GM23338 (cell line): Measurements from ENCODE around the gene OTUD1. TPM values are rescaled to one million over a fixed set of nuclear protein-coding genes. Genes with fewer than 3 reads are reported as not detected.

Experiments used
- ATAC-seq: fragments of 200-7000 bp; cut with Tn5 transposase; 3 replicates; pipeline ENCODE4 v1.9.1; 2020
- DNase-seq: peaks from one replicate; pipeline ENCODE4 v3.0.0-alpha.2; 2015; ENCODE audit warnings: low spot score
- H2AFZ ChIP-seq: fragments of 200-600 bp; sonication (generic); 2 replicates; pipeline ENCODE4 v1.8.0; 2016; ENCODE audit warnings: antibody characterized with exemption, mild to moderate bottlenecking, moderate library complexity
- H3F3A ChIP-seq: fragments of 200-600 bp; sonication (generic); replicated peaks from 2 replicates; pipeline ENCODE4 v1.8.0; 2017; ENCODE audit warnings: antibody characterized with exemption, mixed run types, low read depth
- H3K27ac ChIP-seq: fragments of 200-600 bp; sonication (generic); 2 replicates; pipeline ENCODE4 v1.6.1; 2016; ENCODE audit warnings: low read depth
- H3K27me3 ChIP-seq: fragments of 200-600 bp; sonication (generic); 2 replicates; pipeline ENCODE4 v1.8.0; 2016; ENCODE audit warnings: mild to moderate bottlenecking, mixed run types, moderate library complexity; ENCODE audit not compliant: insufficient read depth
- H3K36me3 ChIP-seq: fragments of 200-600 bp; sonication (generic); 2 replicates; pipeline ENCODE4 v1.8.0; 2016; ENCODE audit warnings: mild to moderate bottlenecking; ENCODE audit not compliant: insufficient read depth
- H3K4me1 ChIP-seq: fragments of 200-600 bp; sonication (generic); 2 replicates; pipeline ENCODE4 v1.8.0; 2016; ENCODE audit warnings: mild to moderate bottlenecking, moderate library complexity; ENCODE audit not compliant: insufficient read depth
- H3K4me2 ChIP-seq: fragments of 200-600 bp; sonication (generic); 2 replicates; pipeline ENCODE4 v1.7.1; 2017; ENCODE audit warnings: mixed run types
- H3K4me3 ChIP-seq: fragments of 200-600 bp; sonication (generic); 2 replicates; pipeline ENCODE4 v1.6.1; 2016; ENCODE audit warnings: mixed run types
- H3K79me2 ChIP-seq: fragments of 200-600 bp; sonication (generic); replicated peaks from 2 replicates; pipeline ENCODE4 v1.8.0; 2017; ENCODE audit warnings: mild to moderate bottlenecking; ENCODE audit not compliant: insufficient read depth
- H3K9me2 ChIP-seq: fragments of 200-600 bp; sonication (generic); 2 replicates; pipeline ENCODE4 v1.8.0; 2017; ENCODE audit not compliant: insufficient read depth
- H4K20me1 ChIP-seq: fragments of 200-600 bp; sonication (generic); replicated peaks from 2 replicates; pipeline ENCODE4 v1.8.0; 2017; ENCODE audit warnings: mild to moderate bottlenecking; ENCODE audit not compliant: insufficient read depth
- H3K27ac Mint-ChIP-seq: 2 replicates; pipeline ENCODE4 v1.8.0; 2020; ENCODE audit warnings: inconsistent platforms, mild to moderate bottlenecking, moderate library complexity, mixed read lengths
- H3K27me3 Mint-ChIP-seq: 3 replicates; pipeline ENCODE4 v1.8.0; 2022; ENCODE audit warnings: low read depth, mild to moderate bottlenecking, moderate library complexity, mixed read lengths, inconsistent platforms; ENCODE audit not compliant: insufficient read depth, poor library complexity
- H3K36me3 Mint-ChIP-seq: 3 replicates; pipeline ENCODE4 v1.8.0; 2021; ENCODE audit warnings: low read depth, mild to moderate bottlenecking, inconsistent platforms, moderate library complexity, mixed read lengths
- H3K4me1 Mint-ChIP-seq: 3 replicates; pipeline ENCODE4 v1.8.0; 2020; ENCODE audit warnings: mild to moderate bottlenecking, inconsistent platforms, mixed read lengths
- H3K4me3 Mint-ChIP-seq: 3 replicates; pipeline ENCODE4 v1.8.0; 2021; ENCODE audit warnings: moderate library complexity, mild to moderate bottlenecking, inconsistent platforms, mixed read lengths
- H3K9me3 Mint-ChIP-seq: 3 replicates; pipeline ENCODE4 v1.8.0; 2020; ENCODE audit warnings: moderate library complexity, mild to moderate bottlenecking, inconsistent platforms, mixed read lengths
- CREB1 ChIP-seq: fragments of 250-450 bp; sonication (Bioruptor Pico); IDR thresholded peaks from 2 replicates; pipeline ENCODE4 v1.5.0; 2020; ENCODE audit warnings: low read depth, mild to moderate bottlenecking, moderate library complexity
- EZH2 ChIP-seq: fragments of 200-600 bp; sonication (generic); IDR thresholded peaks from one replicate; pipeline ENCODE4 v1.8.0; 2017; ENCODE audit warnings: antibody characterized with exemption, mild to moderate bottlenecking, low read depth; ENCODE audit not compliant: unreplicated experiment
- EZH2phosphoT487 ChIP-seq: fragments of 200-600 bp; sonication (generic); IDR thresholded peaks from one replicate; pipeline ENCODE4 v1.8.1; 2018; ENCODE audit warnings: antibody characterized with exemption; ENCODE audit not compliant: unreplicated experiment
- JUNB ChIP-seq: IDR thresholded peaks from one replicate; pipeline ENCODE4 v1.6.1; 2016; ENCODE audit warnings: antibody characterized with exemption; ENCODE audit not compliant: unreplicated experiment
- NANOG ChIP-seq: IDR thresholded peaks from 2 replicates; pipeline ENCODE4 v1.6.1; 2016; ENCODE audit warnings: antibody characterized with exemption, borderline replicate concordance
- POLR2AphosphoS5 ChIP-seq: IDR thresholded peaks from 2 replicates; pipeline ENCODE4 v1.6.1; 2016; ENCODE audit warnings: antibody characterized with exemption, low read depth
- ZNF331 ChIP-seq: fragments of 250-450 bp; sonication (Bioruptor Pico); IDR thresholded peaks from 2 replicates; pipeline ENCODE4 v1.5.0; 2020; ENCODE audit warnings: low read depth, mild to moderate bottlenecking, moderate library complexity
- polyA plus RNA-seq: library from polyadenylated mRNA; unstranded; fragments of >200 nt; fragmentation: Nextera tagmentation; extraction: Ambion mirVana; gene quantifications from 2 replicates; pipeline ENCODE4 v1.2.1, GENCODE V29; 2016
- total RNA-seq: library from RNA; depleted of rRNA; stranded (reverse); fragments of >200 nt; shearing (Covaris generic); gene quantifications from 2 replicates; pipeline ENCODE4 v1.2.3, GENCODE V29; 2014
- TF ChIP-seq, protein P1 (sequence below): IDR thresholded peaks from one replicate; pipeline ENCODE4 v1.6.1; 2018; ENCODE audit warnings: antibody characterized with exemption; ENCODE audit not compliant: unreplicated experiment
- TF ChIP-seq, protein P2 (sequence below): IDR thresholded peaks from 2 replicates; pipeline ENCODE4 v1.6.1; 2016; ENCODE audit warnings: antibody characterized with exemption
- TF ChIP-seq, protein P3 (sequence below), 2 experiments: fragments of 200-600 bp in 1 of 2; sonication (generic) in 1 of 2; conservative IDR thresholded peaks; 2 replicates each; pipeline versions ENCODE4 v1.5.1 to v1.6.1; 2016 to 2017; ENCODE audit warnings: antibody characterized with exemption in 2 of 2, low read depth in 2 of 2, mild to moderate bottlenecking in 2 of 2, moderate library complexity in 1 of 2

Gene OTUD1
- total and polyA plus RNA-seq, 2 experiments from 2014 or later: 2.5 to 8.3 TPM

DNA sequence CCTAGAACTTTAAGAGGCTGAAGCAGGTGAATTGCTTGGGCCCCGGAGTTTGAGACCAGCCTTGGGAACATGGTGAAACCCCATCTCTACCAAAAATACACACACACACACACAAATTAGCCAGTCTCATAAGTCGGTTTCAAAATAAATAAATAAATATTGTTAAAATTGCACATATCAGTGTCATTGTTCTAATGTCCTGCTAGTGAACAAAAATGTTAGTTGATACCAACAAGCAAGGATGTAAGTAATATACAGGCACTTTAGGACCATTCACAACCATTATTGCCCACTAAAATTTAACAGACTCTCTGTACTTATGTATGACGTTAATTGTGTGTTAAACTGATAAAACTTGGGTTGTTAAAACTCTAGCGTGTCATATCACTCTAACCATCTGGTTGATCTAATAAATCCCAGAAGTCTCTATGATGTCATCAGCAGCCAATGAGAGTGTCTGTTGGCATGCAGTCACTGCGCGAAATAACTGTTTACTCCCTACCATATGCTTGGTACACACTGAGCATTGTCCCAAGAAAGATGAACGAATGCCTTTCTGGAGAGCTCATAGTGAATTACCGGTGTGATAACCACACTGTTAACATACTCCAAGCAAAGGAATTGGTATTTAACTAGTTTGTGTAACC, 30.4 kb upstream of the OTUD1 start:
- Histone ChIP-seq H3F3A (no peaks in the 10 kb centered on the region), H3K4me3 (no peak overlapping the region), H3K79me2 (no peaks in the 10 kb centered on the region), H3K4me1 (peaks cover 20% of the 10 kb centered on the region), H3K4me2 (no peak overlapping the region), H3K27ac (no peak overlapping the region), H3K36me3 (no peaks in the 10 kb centered on the region), H3K27me3 (no peaks in the 10 kb centered on the region), H2AFZ (no peak overlapping the region), H4K20me1 (no peaks in the 10 kb centered on the region), H3K9me2 (no peaks in the 10 kb centered on the region)
- no peaks in the 10 kb centered on the region for H3K9me3 Mint-ChIP-seq
- no peak overlapping the region for H3K27ac Mint-ChIP-seq
- TF ChIP-seq EZH2 (no peak), ZNF331 (CRISPR knock-in tag) (no peak), JUNB (no peak)
- TF ChIP-seq, protein P1, sequence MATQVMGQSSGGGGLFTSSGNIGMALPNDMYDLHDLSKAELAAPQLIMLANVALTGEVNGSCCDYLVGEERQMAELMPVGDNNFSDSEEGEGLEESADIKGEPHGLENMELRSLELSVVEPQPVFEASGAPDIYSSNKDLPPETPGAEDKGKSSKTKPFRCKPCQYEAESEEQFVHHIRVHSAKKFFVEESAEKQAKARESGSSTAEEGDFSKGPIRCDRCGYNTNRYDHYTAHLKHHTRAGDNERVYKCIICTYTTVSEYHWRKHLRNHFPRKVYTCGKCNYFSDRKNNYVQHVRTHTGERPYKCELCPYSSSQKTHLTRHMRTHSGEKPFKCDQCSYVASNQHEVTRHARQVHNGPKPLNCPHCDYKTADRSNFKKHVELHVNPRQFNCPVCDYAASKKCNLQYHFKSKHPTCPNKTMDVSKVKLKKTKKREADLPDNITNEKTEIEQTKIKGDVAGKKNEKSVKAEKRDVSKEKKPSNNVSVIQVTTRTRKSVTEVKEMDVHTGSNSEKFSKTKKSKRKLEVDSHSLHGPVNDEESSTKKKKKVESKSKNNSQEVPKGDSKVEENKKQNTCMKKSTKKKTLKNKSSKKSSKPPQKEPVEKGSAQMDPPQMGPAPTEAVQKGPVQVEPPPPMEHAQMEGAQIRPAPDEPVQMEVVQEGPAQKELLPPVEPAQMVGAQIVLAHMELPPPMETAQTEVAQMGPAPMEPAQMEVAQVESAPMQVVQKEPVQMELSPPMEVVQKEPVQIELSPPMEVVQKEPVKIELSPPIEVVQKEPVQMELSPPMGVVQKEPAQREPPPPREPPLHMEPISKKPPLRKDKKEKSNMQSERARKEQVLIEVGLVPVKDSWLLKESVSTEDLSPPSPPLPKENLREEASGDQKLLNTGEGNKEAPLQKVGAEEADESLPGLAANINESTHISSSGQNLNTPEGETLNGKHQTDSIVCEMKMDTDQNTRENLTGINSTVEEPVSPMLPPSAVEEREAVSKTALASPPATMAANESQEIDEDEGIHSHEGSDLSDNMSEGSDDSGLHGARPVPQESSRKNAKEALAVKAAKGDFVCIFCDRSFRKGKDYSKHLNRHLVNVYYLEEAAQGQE: no peak
- TF ChIP-seq, protein P2, sequence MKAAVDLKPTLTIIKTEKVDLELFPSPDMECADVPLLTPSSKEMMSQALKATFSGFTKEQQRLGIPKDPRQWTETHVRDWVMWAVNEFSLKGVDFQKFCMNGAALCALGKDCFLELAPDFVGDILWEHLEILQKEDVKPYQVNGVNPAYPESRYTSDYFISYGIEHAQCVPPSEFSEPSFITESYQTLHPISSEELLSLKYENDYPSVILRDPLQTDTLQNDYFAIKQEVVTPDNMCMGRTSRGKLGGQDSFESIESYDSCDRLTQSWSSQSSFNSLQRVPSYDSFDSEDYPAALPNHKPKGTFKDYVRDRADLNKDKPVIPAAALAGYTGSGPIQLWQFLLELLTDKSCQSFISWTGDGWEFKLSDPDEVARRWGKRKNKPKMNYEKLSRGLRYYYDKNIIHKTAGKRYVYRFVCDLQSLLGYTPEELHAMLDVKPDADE: no peak
- no peaks in the 10 kb centered on the region for H3K36me3 Mint-ChIP-seq
- no peak overlapping the region for H3K4me3 Mint-ChIP-seq
- H3K27me3 Mint-ChIP-seq: no peaks in the 10 kb centered on the region
- DNase-seq (no peak), ATAC-seq (no peak)
- H3K4me1 Mint-ChIP-seq: peaks cover 20% of the 10 kb centered on the region

DNA sequence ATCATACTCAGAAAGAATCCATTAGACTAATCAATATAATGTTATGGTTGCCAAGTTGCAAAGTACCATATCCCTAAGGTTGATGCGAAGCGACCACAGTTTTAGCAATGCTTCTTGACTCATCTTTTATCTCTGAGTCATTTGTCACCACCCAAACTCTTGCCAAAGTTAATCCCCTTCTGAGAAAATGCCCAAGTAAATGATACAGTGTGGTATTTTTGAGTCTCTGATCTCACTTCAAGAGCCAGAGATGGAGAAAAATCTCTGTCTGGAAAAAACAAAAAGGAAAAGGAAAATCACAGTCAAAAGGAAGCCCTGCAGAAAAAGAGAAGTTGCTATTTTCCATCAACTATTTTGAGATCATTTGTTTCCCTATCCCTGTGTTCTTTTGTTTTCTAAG, 26.7 kb upstream of the OTUD1 start:
- no peaks in the 10 kb centered on the region for H3K36me3 Mint-ChIP-seq
- TF ChIP-seq NANOG (no peak), EZH2 (no peak), JUNB (no peak), CREB1 (CRISPR knock-in tag) (no peak), POLR2AphosphoS5 (no peak), EZH2phosphoT487 (no peak)
- TF ChIP-seq, protein P2: no peak
- TF ChIP-seq, protein P1: no peak
- TF ChIP-seq, protein P3, sequence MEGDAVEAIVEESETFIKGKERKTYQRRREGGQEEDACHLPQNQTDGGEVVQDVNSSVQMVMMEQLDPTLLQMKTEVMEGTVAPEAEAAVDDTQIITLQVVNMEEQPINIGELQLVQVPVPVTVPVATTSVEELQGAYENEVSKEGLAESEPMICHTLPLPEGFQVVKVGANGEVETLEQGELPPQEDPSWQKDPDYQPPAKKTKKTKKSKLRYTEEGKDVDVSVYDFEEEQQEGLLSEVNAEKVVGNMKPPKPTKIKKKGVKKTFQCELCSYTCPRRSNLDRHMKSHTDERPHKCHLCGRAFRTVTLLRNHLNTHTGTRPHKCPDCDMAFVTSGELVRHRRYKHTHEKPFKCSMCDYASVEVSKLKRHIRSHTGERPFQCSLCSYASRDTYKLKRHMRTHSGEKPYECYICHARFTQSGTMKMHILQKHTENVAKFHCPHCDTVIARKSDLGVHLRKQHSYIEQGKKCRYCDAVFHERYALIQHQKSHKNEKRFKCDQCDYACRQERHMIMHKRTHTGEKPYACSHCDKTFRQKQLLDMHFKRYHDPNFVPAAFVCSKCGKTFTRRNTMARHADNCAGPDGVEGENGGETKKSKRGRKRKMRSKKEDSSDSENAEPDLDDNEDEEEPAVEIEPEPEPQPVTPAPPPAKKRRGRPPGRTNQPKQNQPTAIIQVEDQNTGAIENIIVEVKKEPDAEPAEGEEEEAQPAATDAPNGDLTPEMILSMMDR (conservative IDR thresholded peaks at IDR 0.05; ENCODE audit: low read depth in 2 of 2): no peak
- DNase-seq (no peak), ATAC-seq (no peak)
- peaks cover 21% of the 10 kb centered on the region for H3K4me1 Mint-ChIP-seq
- Histone ChIP-seq H3K4me1 (peaks cover 22% of the 10 kb centered on the region), H3F3A (no peaks in the 10 kb centered on the region), H3K27me3 (no peaks in the 10 kb centered on the region), H3K4me3 (no peak overlapping the region), H3K4me2 (no peak overlapping the region), H3K27ac (no peak overlapping the region), H2AFZ (0 out of 2 replicates have a peak overlapping the region, but pooled peaks have one; percentile 69), H4K20me1 (no peaks in the 10 kb centered on the region), H3K79me2 (no peaks in the 10 kb centered on the region), H3K36me3 (no peaks in the 10 kb centered on the region), H3K9me2 (no peaks in the 10 kb centered on the region)
- no peaks in the 10 kb centered on the region for H3K9me3 Mint-ChIP-seq
- no peaks in the 10 kb centered on the region for H3K27me3 Mint-ChIP-seq
- no peak overlapping the region for H3K4me3 Mint-ChIP-seq
- no peak overlapping the region for H3K27ac Mint-ChIP-seq
